Thyroid gland (tissue), 4 donors: ENCODE results near the gene HOXD10. TPM values are rescaled to one million over a fixed set of nuclear protein-coding genes. Genes with fewer than 3 reads are reported as not detected.
A peak's percentile ranks its signal among the peaks of the same experiment; 100 is the strongest.

ENCODE experiments used
- DNase-seq, 2 donors: peaks; one replicate each; pipeline ENCODE4 v3.0.0-alpha.2; 2019
- H3K27ac ChIP-seq, 3 donors: fragments of 200-600 bp; sonication (generic); 1 replicate in 2 of 3; 2 replicates in 1 of 3; pipeline ENCODE4 v1.5.1; 2016 to 2019; ENCODE audit warnings: mild to moderate bottlenecking in 1 of 3, moderate library complexity in 1 of 3
- H3K27me3 ChIP-seq: fragments of 200-600 bp; sonication (generic); one replicate; pipeline ENCODE4 v1.5.1; 2019
- H3K36me3 ChIP-seq, 2 donors: fragments of 200-600 bp; sonication (generic); one replicate each; pipeline ENCODE4 v1.5.1; 2016 to 2019
- H3K4me1 ChIP-seq, 2 donors: fragments of 200-600 bp; sonication (generic); one replicate each; pipeline ENCODE4 v1.5.1; 2017 to 2019
- H3K4me3 ChIP-seq, 3 donors: fragments of 200-600 bp; sonication (generic); replicated peaks in 1 of 3; 1 replicate in 2 of 3; 2 replicates in 1 of 3; pipeline ENCODE4 v1.5.1; 2016; ENCODE audit warnings: mild to moderate bottlenecking in 1 of 3
- H3K9me3 ChIP-seq: fragments of 200-600 bp; sonication (generic); one replicate; pipeline ENCODE4 v1.5.1; 2017
- CTCF ChIP-seq, 6 experiments: fragments of 200-600 bp in 3 of 6; fragments of 450-650 bp in 3 of 6; sonication (generic) in 3 of 6; IDR thresholded peaks; one replicate each; pipeline ENCODE4 v1.5.1; 2016 to 2019; ENCODE audit warnings: antibody characterized with exemption in 6 of 6, mild to moderate bottlenecking in 2 of 6, inconsistent platforms in 1 of 6, moderate library complexity in 1 of 6
- POLR2A ChIP-seq, 2 donors: fragments of 450-650 bp; IDR thresholded peaks; one replicate each; pipeline ENCODE4 v1.6.1; 2017; ENCODE audit warnings: antibody characterized with exemption in 2 of 2, mild to moderate bottlenecking in 2 of 2, moderate library complexity in 1 of 2
- WGBS, 2 donors: methylation state at CpG; one replicate each; pipeline ENCODE4 v1.1.5; 2017; 5-methylcytosine and 5-hydroxymethylcytosine counted together
- intact Hi-C: fragments of 100-400 bp; cut with DNase I; formaldehyde crosslinking; loops from one replicate; pipeline ENCODE4 v1.15.1; 2023
- total RNA-seq, 4 donors: library from RNA; depleted of rRNA; stranded (reverse); fragments of >200 nt; gene quantifications; one replicate each; pipeline ENCODE4 v1.2.3, GENCODE V29; 2016

Gene HOXD10
- total RNA-seq, 4 donors from 2014 or later, result 0.33 to 0.54 TPM; not detected in 2

DNA sequence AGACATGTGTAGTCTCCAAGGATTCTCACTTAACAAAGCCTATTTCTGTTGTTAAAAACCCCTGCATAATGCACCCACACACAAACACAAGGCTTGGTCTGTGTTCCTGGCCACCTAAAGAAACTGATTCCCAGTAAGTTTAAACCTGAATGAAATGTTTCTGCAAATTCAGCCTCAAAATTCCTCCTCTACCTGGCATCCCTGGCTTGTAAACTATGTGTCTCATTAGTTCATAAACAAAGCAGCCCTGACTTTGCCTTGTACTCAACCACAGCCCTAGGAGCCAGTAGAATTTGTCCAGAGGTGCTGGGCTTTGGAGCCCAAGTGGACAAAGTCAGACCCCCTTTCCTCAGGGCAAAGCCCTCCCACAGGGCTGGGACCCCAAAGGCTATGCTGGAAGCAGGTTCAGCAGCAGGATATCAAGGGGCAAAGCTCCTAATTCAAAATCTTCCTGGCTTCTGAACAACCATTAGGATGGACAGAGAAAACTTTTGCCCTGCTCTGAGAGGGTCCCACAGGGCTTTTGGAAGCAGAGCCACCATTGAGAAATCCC lies 26.7 kb upstream of the HOXD10 start:
- no peak for DNase-seq
- Histone ChIP-seq H3K27me3 (peaks cover 90% of the 10 kb centered on the region), H3K4me3 (no peak overlapping the region), H3K27ac (no peak overlapping the region), H3K36me3 (no peaks in the 10 kb centered on the region), H3K9me3 (no peaks in the 10 kb centered on the region), H3K4me1 (peaks cover 3 to 24% of the 10 kb centered on the region in 2 donors)
- intact Hi-C loops, result loop anchor here (10.0 kb wide), 2 partner anchors 405 to 725 kb away; no protein-coding TSS in a partner anchor
- TF ChIP-seq CTCF (IDR thresholded peaks at IDR 0.05) (no peak), POLR2A (IDR thresholded peaks at IDR 0.05) (no peak)

- intact Hi-C loops, result loop anchor here (10.0 kb wide), 1 partner anchor 406 kb away; no protein-coding TSS in a partner anchor
- Histone ChIP-seq H3K4me1 (peaks cover 3 to 24% of the 10 kb centered on the region in 2 donors), H3K27ac (no peak overlapping the region), H3K4me3 (no peak overlapping the region), H3K27me3 (peaks cover 90% of the 10 kb centered on the region), H3K9me3 (no peaks in the 10 kb centered on the region), H3K36me3 (no peaks in the 10 kb centered on the region)
- TF ChIP-seq POLR2A (IDR thresholded peaks at IDR 0.05) (no peak), CTCF (IDR thresholded peaks at IDR 0.05) (no peak)
- no peak for DNase-seq
- WGBS, 2 donors, result 18 to 28% methylated on average over 5 of the region's 5 CpGs
Measured at GRCh38 chr2:176090862-176091261, 25.7 kb upstream of the HOXD10 start.

DNA sequence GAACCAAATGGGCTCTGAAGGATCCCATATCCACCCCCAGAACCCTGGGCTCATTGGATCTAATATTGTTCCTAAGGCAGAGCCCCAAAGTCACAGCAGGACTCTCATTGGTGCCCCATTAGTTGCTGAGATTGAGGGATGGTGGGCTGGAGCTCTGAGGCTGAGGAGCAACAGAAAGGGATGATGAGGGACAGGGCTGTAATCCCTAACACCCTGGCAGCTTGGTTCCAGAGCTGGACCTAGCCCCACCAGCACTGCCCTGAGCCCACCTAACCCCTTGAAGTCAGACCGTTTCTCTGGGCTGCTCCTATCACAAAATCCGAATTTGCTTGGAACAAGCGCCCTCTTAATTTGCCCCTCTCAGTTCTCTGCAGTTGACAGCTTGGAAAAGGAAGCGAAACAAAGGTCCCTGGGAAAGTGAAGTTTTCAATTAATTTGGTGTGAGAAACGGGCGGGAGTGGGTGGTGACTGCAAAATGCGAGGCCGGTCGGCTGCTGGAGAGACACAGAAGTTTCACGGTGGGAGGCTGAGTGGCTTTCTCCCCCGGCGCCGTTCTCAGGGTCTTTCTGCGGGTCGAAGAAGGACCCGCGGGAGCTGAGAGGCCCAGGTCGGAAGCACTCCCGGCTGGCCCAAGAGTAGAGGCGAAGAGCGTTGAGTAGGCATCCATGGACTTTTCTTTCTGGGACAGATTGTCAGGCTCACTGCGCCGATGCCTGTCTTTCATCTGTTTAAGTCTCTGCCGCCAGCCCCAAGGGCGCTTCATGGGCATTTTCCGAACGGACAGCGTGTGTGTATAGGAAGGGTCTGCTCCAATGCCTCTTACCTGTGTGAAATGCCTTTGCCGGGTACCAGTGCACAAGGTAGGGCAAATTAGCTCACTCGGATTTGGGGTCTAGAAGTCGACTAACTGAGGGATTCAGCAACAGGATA lies 25.0 kb upstream of the HOXD10 start:
- Histone ChIP-seq H3K9me3 (no peaks in the 10 kb centered on the region), H3K27ac (no peak overlapping the region), H3K4me1 (peaks cover 3 to 28% of the 10 kb centered on the region in 2 donors), H3K4me3 (no peak overlapping the region), H3K36me3 (no peaks in the 10 kb centered on the region), H3K27me3 (peaks cover 88% of the 10 kb centered on the region)
- DNase-seq, result no peak
- TF ChIP-seq CTCF (IDR thresholded peaks at IDR 0.05) (no peak), POLR2A (IDR thresholded peaks at IDR 0.05) (no peak)
- intact Hi-C loops, result loop anchor here (10.0 kb wide), 1 partner anchor 407 kb away; no protein-coding TSS in a partner anchor
- 4 to 12% methylated on average over 28 to 29 of the region's 31 CpGs for WGBS, 2 donors

DNA sequence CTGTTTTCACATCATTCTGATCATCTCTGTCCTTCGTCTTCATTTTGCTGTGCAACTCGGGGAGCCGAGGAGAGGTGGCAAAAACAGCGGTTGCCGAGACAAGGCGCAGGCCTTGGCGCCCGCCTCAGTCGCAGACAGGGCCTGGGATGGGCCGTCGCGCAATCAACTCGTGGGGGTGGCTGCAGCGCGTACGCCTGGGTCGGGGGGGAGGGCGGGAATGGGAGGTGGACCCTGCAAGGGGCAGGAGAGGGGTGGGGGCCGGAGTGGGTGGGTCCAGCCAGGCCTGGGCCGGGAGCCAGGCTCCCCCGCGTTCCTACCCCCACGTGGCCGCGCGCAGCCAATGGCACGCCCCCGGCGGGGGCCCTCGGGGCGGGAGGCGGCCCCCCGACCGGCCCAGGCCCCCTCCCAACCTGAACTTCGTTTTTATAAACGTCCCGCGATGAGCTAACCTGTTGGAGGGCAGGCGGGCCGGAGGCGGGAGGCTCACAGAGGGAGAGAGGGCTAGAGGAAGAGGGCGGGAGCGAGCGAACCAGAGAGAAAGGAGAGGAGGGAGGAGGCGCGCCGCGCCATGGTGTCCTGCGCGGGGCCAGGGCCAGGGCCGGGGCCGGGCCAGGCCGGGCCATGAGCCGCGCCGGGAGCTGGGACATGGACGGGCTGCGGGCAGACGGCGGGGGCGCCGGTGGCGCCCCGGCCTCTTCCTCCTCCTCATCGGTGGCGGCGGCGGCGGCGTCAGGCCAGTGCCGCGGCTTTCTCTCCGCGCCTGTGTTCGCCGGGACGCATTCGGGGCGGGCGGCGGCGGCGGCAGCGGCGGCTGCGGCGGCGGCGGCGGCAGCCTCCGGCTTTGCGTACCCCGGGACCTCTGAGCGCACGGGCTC lies 24.1 kb upstream of the HOXD10 start, which contains the start of gene HOXD13:
Gene HOXD13, plus strand, starts transcription at position 452 of the 875 bp plus-strand sequence. Its CDS starts 170 bp downstream, at position 622.
- peaks cover 89% of the 10 kb centered on the region for H3K27me3 ChIP-seq
- DNase-seq, result no peak
- H3K4me1 ChIP-seq, result peaks cover 11 to 37% of the 10 kb centered on the region in 2 donors
- WGBS, 2 donors, result 4 to 7% methylated on average over 27 to 72 of the region's 95 CpGs
- TF ChIP-seq POLR2A (IDR thresholded peaks at IDR 0.05), result no peak
- TF ChIP-seq CTCF (IDR thresholded peaks at IDR 0.05), result no peak
- H3K36me3 ChIP-seq, result no peaks in the 10 kb centered on the region
- no peak within 1 kb of the TSS for H3K27ac ChIP-seq
- intact Hi-C loops, result loop anchor here (10.0 kb wide), 1 partner anchor 408 kb away; no protein-coding TSS in a partner anchor
- H3K4me3 ChIP-seq, result peak within 1 kb of the TSS in 1 of 3 donors; percentile 12
- no peaks in the 10 kb centered on the region for H3K9me3 ChIP-seq
